GM18508 (cell line): ENCODE data around the gene TMPRSS6.

Experiments used
- ATAC-seq: cut with Tn5 transposase; IDR thresholded peaks from one replicate; pipeline ENCODE4 v1.9.1; 2021; ENCODE audit warnings: moderate number of reproducible peaks; ENCODE audit not compliant: insufficient read depth, unreplicated experiment

The TMPRSS6 gene

DNA sequence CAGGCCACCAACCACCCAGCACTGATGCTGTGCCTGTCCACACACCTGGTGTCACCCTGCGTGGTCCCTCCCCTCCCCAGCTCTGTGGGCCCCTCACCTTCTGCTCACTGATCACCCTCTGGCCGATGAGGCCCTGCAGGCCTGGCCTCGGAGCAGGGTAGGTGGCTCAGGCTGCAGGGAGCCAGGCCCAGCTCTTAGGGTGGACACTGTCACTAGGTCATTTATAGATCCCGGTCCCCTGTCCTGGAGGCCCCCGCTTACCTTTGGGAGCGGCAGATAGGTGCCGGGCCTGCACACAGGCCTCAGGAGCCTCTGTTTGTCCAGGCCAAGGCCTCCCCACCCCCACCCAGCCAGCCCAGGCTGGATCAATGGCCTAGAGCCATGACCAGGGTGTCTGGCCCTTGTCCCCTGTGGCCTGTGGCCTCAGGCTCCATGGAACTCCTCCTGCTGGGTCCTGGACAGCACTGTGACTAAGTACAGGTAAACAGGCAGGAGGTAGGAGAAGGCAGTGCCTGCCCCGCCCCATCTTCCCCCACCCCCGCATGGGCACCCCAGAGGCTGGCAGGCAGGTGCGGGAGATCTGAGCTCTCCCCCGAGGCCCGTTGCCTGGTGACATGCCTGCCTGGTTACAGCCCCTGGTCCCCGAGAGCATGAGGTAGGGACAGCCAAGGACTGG lies at the start of gene TMPRSS6:
Gene TMPRSS6 (minus strand): TSS at position 472 of the 676 bp plus-strand sequence. CDS start 6,296 bp downstream, outside the sequence.
- no peak for ATAC-seq

DNA sequence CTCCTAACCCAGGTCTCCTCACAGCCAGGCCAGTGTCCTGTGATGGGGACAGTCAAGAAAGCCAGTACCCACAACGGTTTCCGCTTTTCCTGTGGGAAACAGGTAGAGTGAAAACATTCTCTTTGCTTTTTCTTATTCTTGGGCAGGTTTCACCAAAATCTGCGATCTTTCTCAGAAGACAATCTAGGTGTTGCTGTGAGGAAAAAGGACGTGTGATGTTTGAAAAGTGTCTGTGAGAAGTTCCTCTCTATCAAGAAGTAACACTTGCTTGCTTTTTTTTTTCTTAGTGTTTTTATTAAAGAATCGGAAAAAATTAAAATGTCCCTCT lies 49.4 kb upstream of the TMPRSS6 start:
- ATAC-seq, result no peak

- no peak for ATAC-seq
These were observed 48.2 kb upstream of the TMPRSS6 start for GRCh38 chr22:37157516-37158285.

- no peak for ATAC-seq
These were observed 47.3 kb upstream of the TMPRSS6 start for GRCh38 chr22:37156686-37157435.

DNA sequence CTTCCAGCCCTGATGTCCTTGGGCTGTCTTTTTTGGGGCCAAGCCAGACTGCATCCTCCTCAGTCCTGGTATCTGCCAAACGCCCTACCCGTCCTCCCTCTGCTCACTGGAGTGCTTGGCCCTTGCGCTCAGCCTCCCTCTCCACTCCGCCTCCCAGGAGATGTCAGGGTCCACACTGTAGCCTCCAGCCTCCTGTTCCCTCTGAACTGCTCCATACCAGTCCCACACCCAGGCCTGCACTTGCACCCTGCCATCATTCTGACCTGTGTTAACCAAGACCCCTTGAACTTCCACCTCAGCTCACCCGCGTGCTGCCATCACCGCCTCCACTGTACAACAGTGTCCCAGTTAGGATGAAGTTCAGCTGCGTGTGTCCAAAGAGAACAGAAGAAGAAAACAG lies 46.5 kb upstream of the TMPRSS6 start:
- no peak for ATAC-seq

DNA sequence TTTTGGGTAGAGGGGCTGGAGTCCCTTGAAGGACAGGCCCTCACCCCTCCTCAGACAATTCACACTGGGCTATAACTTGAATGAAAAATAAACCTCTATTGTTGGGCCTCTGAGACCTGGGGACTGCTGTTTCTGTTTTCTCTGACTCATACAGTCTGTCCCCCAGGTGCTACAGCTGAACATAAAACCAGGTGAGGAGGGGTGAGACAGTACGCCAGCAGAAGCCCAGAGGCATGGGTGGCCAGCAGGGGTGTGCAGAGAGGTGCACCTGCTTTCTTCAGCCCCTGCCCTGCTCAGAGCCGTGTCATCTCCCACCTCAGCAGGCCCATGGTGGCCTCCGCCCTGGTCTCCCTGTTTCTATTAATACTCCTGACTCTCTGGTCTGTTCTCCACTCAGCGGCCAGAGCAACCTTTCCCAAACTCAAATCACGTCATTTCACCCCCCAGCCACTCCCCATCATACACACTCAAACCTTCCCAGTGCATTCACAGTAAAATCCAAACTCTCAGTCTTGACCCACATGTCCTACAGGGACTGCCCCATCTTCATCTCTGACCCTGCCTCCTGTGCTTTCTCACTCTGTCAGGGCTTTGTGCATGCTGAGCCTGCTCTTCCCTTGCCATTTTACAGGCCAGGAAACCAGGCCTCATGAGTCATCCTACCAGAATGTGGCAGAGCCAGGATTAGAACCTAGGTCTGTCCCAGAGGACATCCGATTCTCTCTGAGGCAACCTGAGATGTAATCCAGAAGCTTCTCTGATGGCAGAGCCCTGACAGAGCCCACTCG lies 45.6 kb upstream of the TMPRSS6 start:
- ATAC-seq, result no peak

DNA sequence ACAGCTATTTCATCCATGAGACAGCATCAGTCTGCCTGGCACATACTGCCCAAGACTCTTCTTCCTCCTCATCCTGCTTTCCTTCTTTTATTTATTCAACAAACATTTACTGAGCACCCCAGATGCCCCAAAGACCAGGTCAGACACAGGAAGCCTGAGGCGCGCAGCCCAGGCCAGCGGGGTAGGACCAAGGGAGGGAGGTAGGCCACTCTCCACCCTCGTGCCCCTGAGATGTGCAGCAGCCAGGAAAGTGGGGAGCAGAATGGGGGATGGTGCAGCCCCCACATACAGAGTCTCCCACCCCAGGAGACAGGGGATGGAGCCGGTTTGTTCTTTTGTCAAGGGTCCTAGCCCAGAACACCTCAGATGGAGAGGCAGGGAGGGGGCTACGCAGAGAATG lies 44.4 kb upstream of the TMPRSS6 start:
- ATAC-seq, result no peak

- ATAC-seq, result no peak
These were observed 41.9 kb upstream of the TMPRSS6 start for GRCh38 chr22:37151401-37151800.

DNA sequence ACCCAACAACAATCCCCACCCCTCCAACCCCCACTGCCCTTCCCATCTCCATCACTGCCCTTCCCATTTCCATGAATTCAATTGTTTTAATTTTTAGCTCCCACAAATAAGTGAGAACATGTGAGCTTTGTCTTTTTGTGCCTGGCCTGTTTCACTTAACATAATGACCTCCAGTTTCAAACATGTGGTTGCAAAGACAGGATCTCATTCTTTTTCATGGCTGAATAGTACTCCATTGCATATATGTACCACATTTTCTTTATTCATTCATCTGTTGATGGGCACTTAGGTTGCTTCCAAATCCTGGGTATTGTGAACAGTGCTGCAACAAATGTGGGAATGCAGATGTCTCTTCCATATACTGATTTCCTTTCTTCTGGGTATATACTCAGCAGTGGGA lies 41.2 kb upstream of the TMPRSS6 start:
- no peak for ATAC-seq

DNA sequence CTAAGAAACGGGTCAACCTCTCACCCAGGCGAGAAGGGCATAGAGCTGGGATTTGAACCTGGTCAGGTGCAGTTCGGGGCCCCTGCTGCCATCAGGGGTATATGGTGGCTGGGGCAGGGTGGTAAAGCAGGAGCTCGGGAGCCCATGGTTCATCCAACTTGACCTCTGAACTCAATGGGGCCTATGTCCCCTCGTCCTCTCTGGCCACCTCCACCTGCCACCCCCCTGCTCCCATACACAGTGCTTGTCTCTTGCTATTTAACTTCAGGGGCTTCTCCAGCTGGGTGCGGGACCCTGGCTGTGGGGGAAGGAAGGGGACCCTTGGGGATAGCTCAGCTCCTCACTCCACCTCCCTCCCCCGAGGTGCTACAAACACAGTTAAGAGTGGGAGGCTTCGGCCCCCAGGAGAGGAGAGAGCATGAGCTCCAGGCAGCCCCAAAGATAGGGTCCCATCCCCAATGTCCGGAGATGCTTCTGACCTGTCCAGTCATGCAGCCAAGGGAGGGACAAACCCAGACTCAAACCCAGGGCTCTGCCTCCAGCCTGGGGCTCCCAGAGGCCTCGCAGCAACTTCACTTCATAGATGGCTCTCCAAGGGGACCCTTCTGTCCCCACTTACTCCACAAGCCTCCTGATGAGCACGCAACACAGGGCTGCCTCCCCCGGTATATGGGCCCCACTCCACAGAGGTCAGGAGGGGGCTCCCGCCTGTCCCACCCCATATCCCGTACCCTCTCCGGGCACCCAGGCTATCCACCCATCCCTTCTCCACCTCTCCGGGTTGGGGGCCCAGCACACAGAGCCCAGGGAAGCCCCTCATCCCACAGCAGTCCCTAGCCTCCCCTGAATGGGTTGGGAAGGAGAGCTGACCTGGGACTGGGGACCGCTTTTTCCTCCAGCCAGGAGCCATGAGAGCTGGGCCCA lies 39.5 kb upstream of the TMPRSS6 start:
- peak; percentile 13 for ATAC-seq

- ATAC-seq, result no peak
These were observed 38.6 kb upstream of the TMPRSS6 start for GRCh38 chr22:37148031-37148651.

DNA sequence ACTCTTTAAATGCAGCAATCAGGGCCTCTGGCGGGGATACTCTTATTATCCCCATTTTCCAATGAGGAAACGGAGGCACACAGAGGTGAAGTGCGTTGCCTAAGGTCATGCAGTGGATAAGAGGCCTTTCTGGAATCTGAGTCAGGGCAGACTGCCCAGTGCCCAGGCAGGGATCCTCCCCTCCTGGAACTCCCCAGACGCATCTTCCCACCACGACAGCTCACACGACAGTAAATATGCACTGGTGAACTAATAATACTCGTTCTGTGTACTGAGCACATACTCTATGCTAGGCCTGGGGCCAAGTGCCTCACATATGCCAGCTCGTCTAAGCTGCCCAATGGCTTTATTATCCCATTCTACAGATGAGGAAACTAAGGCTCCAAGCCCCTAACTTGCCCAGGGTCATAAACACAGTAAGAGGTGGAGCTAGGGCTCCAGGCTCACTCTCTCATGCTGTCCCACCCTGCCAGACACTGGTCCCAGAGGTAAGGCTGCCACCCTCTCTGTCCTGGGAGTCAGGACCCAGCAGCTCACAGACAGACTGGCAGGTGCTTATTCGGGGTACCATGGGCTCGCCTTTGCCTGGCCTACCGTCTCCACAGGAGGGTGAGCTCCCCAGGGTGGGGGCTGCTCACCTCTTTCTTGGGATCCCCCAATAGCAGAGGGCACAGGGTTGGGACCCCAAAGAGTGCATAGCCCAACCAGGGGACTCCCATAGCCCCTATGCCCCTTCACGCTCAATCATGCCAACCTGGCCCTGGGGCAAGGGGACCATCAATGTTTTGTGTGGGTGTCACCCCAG lies 37.9 kb upstream of the TMPRSS6 start:
- ATAC-seq, result no peak

DNA sequence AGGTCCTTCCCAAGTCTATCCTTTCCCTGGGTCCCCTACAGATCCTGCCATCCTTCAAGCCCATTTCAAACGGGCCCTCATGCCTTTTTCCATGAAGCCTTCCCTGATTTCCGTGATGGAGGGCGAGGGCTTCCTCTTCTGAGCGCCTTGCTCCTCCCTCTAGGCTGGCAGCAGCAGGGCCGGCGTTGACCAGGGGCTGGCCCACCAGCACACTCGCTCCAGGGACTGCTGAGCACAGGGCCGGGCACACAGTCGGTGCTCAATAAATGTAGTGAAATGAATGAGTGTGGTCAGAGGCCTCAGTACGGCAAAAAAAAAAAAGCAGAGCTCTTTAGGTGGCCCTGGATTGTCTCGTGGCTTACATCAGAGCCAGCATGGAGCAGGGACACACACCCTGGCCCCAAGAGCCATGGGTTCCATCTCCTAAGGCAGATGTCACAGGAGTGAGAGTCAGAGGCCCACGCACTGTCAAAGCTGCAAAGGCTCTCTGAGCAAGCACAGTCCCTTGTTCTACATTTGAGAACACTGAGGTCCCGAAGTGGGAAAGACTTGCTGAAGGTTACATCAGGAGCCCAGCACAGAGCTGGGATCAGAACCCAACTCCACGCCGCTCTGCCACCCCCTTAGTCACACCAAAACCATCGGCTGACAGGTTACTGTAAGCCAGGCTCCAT lies 37.1 kb upstream of the TMPRSS6 start:
- ATAC-seq, result no peak

- no peak for ATAC-seq
These were observed 36.5 kb upstream of the TMPRSS6 start for GRCh38 chr22:37146051-37146385.

GRCh38 chr22:37145180-37146050 lies 35.9 kb upstream of the TMPRSS6 start:
- ATAC-seq, result no peak

DNA sequence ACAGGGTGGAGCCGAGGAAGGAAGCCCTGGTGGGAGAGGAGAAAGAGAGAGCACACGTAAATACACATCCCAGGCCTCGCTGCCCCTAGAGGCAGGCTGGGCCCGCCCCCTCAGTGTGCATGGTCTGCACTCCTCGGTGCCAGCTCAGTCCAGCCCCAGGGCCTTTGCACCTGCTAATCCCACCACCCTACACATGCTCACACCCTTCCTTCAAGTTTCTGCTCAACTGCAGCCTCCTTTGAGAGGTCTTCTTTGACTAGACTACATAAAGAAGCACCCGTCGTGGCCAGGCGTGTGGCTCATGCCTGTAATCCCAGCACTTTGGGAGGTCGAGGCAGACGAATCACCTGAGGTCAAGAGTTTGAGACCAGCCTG lies 34.7 kb upstream of the TMPRSS6 start:
- no peak for ATAC-seq

GRCh38 chr22:37141971-37142370 lies 32.5 kb upstream of the TMPRSS6 start:
- no peak for ATAC-seq
